ENCODE results near the gene MX2.

Gene MX2

DNA sequence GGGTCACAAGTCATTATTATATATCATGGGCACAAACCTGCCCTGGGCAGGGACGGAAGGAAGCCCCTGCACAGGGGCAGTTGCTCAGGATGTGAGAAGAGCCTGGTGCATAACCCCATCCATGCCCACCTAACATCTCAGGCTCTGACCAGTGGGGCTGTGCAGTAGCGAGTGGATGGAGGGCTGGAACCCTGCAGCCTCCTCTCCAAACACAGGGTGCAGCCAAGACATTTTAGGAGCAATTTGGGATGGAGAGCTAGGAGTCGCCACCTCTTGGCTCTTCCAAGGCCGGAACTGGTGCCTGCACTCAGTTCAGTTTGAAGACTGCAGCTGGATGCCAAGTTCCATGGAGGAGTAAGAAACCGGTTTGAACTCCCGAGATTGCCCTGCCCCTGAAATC lies 67.0 kb downstream of the MX2 start:
- DNase-seq (ENCODE audit: low read depth) = no peak
- no peak overlapping the region for H3K4me3 ChIP-seq (ENCODE audit: low read length)
- TF ChIP-seq, protein P1, sequence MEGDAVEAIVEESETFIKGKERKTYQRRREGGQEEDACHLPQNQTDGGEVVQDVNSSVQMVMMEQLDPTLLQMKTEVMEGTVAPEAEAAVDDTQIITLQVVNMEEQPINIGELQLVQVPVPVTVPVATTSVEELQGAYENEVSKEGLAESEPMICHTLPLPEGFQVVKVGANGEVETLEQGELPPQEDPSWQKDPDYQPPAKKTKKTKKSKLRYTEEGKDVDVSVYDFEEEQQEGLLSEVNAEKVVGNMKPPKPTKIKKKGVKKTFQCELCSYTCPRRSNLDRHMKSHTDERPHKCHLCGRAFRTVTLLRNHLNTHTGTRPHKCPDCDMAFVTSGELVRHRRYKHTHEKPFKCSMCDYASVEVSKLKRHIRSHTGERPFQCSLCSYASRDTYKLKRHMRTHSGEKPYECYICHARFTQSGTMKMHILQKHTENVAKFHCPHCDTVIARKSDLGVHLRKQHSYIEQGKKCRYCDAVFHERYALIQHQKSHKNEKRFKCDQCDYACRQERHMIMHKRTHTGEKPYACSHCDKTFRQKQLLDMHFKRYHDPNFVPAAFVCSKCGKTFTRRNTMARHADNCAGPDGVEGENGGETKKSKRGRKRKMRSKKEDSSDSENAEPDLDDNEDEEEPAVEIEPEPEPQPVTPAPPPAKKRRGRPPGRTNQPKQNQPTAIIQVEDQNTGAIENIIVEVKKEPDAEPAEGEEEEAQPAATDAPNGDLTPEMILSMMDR (conservative IDR thresholded peaks at IDR 0.05; ENCODE audit: low read length) = no peak

DNA sequence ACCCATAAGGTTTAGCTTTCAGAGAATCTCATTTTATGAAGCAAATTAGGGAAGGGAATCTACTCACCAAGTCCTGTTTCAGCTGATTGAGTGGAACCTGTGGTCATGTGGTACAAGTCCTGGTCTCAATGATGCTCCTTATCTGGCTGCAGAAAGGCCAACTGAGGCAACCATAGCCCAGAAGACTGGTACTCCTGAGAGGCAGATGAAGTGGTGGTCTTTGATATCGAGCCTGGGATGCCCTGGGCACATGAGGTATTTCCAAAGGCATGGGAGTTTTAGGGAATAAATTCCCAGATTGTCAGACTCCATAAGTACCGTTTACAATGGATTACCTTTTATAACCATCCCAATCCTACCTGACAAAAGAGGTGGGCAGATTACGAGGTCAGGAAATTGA lies 67.5 kb downstream of the MX2 start:
- no peak overlapping the region for H3K4me3 ChIP-seq (ENCODE audit: low read length)
- TF ChIP-seq, protein P1 (conservative IDR thresholded peaks at IDR 0.05; ENCODE audit: low read length) = no peak
- DNase-seq (ENCODE audit: low read depth) = no peak

DNA sequence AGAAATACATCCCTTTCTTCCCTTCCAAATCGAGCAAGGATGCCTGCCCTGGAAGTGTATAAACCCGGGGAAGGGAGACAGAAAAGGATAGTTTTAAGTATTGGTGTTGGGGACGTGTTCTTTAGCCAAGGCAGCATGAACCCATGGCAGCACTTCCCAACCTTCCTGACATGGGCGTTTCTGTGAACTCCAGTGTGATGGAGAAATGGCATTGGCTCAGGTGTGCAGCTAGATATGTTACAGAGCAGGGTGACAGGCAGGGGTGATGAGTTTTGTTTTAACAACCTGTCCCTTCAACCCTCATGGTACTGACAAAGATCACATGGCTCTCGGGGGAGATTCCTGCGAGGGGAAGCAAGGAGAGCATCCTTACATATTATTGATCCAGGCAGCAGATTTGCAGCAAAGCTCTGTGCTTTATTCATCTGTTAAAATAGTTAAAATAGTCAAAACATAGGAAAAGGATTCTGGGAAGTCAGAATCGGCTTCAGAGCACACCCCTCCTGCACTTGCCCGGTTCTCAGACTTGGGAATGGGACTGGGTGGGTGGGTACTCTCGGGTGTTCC lies 68.2 kb downstream of the MX2 start:
- TF ChIP-seq, protein P1 (conservative IDR thresholded peaks at IDR 0.05; ENCODE audit: low read length) = no peak
- no peak overlapping the region for H3K4me3 ChIP-seq (ENCODE audit: low read length)
- DNase-seq (ENCODE audit: low read depth) = no peak

DNA sequence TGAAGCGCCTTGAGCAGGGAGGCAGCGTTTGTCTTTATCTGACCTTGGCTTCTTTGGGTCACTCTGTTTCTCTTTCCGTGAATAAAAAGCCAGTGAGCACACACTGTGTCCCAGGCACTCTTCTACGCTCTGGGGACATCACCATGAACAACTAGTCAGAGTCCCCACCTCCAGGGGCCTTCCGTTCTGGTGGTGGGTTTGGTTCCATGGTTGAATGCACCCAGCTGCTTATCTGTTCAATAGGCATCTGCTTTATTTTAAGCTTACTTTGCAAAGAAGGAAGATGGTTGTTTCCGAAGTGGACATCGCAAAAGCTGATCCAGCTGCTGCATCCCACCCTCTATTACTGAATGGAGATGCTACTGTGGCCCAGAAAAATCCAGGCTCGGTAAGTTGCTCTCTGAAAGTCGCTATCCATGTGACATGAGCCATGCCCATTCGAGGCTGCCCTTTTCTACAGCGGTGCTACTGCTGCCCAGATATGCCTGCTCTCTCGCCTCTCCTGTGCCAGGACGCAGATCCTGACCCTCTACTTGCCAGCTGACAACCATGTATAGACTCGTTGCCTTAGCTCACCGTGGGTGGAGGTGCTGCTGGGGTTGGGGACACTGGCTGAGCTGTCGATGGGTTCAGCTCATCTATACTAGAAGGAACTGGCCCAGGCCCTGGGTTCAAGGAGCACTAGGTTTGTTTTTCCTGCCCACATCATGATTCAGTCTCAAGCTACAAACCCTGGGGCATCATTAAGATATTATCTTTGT lies 70.1 kb downstream of the MX2 start:
- TF ChIP-seq, protein P1 (conservative IDR thresholded peaks at IDR 0.05; ENCODE audit: low read length) = no peak
- no peak for DNase-seq (ENCODE audit: low read depth)
- no peak overlapping the region for H3K4me3 ChIP-seq (ENCODE audit: low read length)

DNA sequence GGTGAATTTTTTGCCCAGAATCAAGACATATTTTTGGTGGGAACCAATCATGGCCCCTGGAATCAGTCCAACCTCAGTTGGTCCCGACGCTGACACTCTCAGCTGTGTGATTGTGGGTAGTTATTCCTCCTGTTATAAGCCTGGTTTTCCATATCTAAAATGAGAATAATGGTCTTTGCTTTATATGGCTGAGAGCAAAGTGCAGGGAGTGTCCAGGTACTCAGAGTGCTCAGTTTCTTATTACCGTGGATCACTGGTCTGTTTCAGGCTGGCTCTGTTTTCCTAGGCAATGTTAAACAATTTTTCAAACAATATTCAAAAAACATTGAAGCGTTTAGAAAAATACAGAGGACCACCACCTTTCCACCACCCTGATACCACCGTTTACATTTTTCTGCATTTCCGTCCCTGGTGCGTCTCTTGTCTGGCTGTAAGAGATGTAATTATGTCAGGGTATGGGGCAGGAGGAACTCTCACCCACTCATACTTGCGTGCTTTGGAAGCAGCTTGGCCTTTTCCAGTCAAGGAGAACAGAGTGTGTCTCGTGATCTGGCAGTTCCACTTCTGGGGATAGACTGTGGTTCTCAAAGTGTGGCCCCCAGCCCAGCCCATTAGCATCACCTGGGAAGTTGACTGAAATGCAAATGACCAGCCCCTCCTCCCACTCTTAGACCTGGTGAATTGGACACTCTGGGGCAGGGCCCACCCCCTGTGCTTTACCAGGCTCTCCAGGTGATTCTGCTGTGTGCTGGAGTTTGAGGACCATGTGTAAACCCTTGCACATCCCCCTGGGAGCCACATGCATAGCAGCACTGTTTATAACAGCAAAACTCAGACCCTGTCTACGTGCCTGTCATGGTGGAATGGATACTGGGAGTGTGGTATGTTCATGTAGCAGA lies 71.0 kb downstream of the MX2 start:
- TF ChIP-seq, protein P1 (conservative IDR thresholded peaks at IDR 0.05; ENCODE audit: low read length) = no peak
- no peak for DNase-seq (ENCODE audit: low read depth)
- H3K4me3 ChIP-seq (ENCODE audit: low read length) = no peak overlapping the region

DNA sequence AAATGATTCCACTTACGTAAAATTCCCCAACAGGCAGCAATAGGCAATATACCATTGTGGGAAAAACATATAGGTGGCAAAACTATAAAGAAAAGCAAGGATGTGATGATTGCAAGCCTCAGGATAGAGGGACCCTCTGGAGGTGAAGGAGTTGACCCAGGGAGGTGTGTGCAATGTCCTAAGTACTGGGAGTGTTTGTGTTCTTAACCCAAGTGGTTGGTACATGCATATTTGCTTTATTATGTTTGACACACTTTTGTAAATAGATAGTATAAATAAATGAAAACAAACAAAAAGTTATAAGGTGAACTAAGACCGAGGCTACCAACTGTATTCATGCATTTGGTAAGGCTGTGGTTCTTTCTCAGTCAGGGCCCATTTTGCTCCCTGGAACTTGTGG lies 71.7 kb downstream of the MX2 start:
- H3K4me3 ChIP-seq (ENCODE audit: low read length) = no peak overlapping the region
- no peak for DNase-seq (ENCODE audit: low read depth)
- TF ChIP-seq, protein P1 (conservative IDR thresholded peaks at IDR 0.05; ENCODE audit: low read length) = no peak
